Measurements from ENCODE around the gene MAN1B1.

GRCh38 chr9:137130176-137130755, 43.5 kb downstream of the MAN1B1 start:
- TF ChIP-seq CTCF (IDR thresholded peaks at IDR 0.05; ENCODE audit: low read depth, low read length, missing input control): no peak
- TF ChIP-seq YY1 (IDR thresholded peaks at IDR 0.05): no peak
- TF ChIP-seq, protein P1, sequence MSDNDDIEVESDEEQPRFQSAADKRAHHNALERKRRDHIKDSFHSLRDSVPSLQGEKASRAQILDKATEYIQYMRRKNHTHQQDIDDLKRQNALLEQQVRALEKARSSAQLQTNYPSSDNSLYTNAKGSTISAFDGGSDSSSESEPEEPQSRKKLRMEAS (IDR thresholded peaks at IDR 0.05): no peak
- TF ChIP-seq RAD21 (IDR thresholded peaks at IDR 0.05): no peak
- no peak for TF ChIP-seq TAF1 (conservative IDR thresholded peaks at IDR 0.05)
- TF ChIP-seq, protein P2, sequence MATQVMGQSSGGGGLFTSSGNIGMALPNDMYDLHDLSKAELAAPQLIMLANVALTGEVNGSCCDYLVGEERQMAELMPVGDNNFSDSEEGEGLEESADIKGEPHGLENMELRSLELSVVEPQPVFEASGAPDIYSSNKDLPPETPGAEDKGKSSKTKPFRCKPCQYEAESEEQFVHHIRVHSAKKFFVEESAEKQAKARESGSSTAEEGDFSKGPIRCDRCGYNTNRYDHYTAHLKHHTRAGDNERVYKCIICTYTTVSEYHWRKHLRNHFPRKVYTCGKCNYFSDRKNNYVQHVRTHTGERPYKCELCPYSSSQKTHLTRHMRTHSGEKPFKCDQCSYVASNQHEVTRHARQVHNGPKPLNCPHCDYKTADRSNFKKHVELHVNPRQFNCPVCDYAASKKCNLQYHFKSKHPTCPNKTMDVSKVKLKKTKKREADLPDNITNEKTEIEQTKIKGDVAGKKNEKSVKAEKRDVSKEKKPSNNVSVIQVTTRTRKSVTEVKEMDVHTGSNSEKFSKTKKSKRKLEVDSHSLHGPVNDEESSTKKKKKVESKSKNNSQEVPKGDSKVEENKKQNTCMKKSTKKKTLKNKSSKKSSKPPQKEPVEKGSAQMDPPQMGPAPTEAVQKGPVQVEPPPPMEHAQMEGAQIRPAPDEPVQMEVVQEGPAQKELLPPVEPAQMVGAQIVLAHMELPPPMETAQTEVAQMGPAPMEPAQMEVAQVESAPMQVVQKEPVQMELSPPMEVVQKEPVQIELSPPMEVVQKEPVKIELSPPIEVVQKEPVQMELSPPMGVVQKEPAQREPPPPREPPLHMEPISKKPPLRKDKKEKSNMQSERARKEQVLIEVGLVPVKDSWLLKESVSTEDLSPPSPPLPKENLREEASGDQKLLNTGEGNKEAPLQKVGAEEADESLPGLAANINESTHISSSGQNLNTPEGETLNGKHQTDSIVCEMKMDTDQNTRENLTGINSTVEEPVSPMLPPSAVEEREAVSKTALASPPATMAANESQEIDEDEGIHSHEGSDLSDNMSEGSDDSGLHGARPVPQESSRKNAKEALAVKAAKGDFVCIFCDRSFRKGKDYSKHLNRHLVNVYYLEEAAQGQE (IDR thresholded peaks at IDR 0.05): no peak
